A549 (cell line): ENCODE results near the gene SPECC1L.
"Not testable (repeated sequence)": the region's sequence is repeated elsewhere in the genome, so short reads cannot be mapped to it uniquely, and the experiment has no call there.

Experiments used
- CEBPB ChIP-seq, 2 experiments: fragments of >200 bp in 1 of 2; sonication (Bioruptor Twin) in 1 of 2; formaldehyde crosslinking in 1 of 2; IDR thresholded peaks; 2 replicates each; pipeline ENCODE4 v1.6.1; 2012 to 2016
- JUN ChIP-seq, 2 experiments: fragments of >200 bp; sonication (Bioruptor Twin); formaldehyde crosslinking; IDR thresholded peaks; 2 replicates in 1 of 2; 3 replicates in 1 of 2; pipeline ENCODE4 v1.6.1; 2016 to 2017
- JUNB ChIP-seq: fragments of >200 bp; sonication (Bioruptor Twin); formaldehyde crosslinking; IDR thresholded peaks from 2 replicates; pipeline ENCODE4 v1.6.1; 2016

DNA sequence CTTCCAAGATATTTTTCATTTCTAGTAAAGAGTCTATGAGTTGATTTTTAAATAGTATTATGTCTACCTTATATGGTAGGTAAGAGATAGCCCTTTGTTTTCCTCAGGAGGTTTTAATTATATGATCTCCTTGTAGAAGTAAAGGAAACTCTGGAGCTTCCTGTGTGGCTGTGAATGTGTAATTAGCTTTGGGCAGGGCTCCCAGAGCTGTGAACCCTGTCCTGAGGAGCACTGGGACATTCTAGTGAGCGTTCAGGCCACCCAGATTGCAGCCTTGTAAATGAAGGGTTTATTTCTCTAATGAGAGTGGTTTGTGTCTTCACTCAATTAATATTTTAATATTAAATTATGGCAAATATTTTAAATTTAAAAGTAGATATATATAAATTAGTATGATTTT, 24.3 kb downstream of the SPECC1L start:
- not testable (repeated sequence) for TF ChIP-seq JUN (IDR thresholded peaks at IDR 0.05); CEBPB (IDR thresholded peaks at IDR 0.05); JUNB
